Smooth muscle cell (in vitro differentiated cells): ENCODE results near the gene CCDC14. TPM values are rescaled to one million over a fixed set of nuclear protein-coding genes. Genes with fewer than 3 reads are reported as not detected.
A peak's percentile ranks its signal among the peaks of the same experiment; 100 is the strongest.
"Not testable (repeated sequence)": the region's sequence is repeated elsewhere in the genome, so short reads cannot be mapped to it uniquely, and the experiment has no call there.

Experiments used
- DNase-seq: peaks from one replicate; lab custom pipeline; 2025; ENCODE audit not compliant: unreplicated experiment; lab: John Stamatoyannopoulos, UW
- H2AFZ ChIP-seq: fragments of 200-600 bp; sonication (generic); 2 replicates; pipeline ENCODE4 v1.6.0; 2016; ENCODE audit warnings: antibody characterized with exemption, low read depth, mild to moderate bottlenecking
- H3F3A ChIP-seq: fragments of 200-600 bp; sonication (generic); 2 replicates; pipeline ENCODE4 v1.6.0; 2017; ENCODE audit warnings: antibody characterized with exemption, low read depth
- H3K27ac ChIP-seq: fragments of 200-600 bp; sonication (generic); 2 replicates; pipeline ENCODE4 v1.5.1; 2016; ENCODE audit warnings: low read depth, mild to moderate bottlenecking
- H3K27me3 ChIP-seq: fragments of 200-600 bp; sonication (generic); 2 replicates; pipeline ENCODE4 v1.6.1; 2016; ENCODE audit warnings: low read depth, mild to moderate bottlenecking
- H3K36me3 ChIP-seq: fragments of 200-600 bp; sonication (generic); 2 replicates; pipeline ENCODE4 v1.5.1; 2016; ENCODE audit warnings: low read depth
- H3K4me1 ChIP-seq: fragments of 200-600 bp; sonication (generic); 2 replicates; pipeline ENCODE4 v1.5.1; 2016; ENCODE audit warnings: low read depth
- H3K4me2 ChIP-seq: fragments of 200-600 bp; sonication (generic); 2 replicates; pipeline ENCODE4 v1.6.0; 2016; ENCODE audit warnings: mild to moderate bottlenecking
- H3K4me3 ChIP-seq: fragments of 200-600 bp; sonication (generic); 2 replicates; pipeline ENCODE4 v1.5.1; 2016; ENCODE audit warnings: mild to moderate bottlenecking
- H3K79me2 ChIP-seq: fragments of 200-600 bp; sonication (generic); 2 replicates; pipeline ENCODE4 v1.6.0; 2016; ENCODE audit warnings: low read depth, mild to moderate bottlenecking
- H3K9ac ChIP-seq: fragments of 200-600 bp; sonication (generic); 2 replicates; pipeline ENCODE4 v1.6.0; 2016; ENCODE audit warnings: low read depth
- H3K9me3 ChIP-seq: fragments of 200-600 bp; sonication (generic); replicated peaks from 2 replicates; pipeline ENCODE4 v1.5.1; 2016; ENCODE audit warnings: low read depth
- H4K20me1 ChIP-seq: fragments of 200-600 bp; sonication (generic); 2 replicates; pipeline ENCODE4 v1.6.0; 2016; ENCODE audit warnings: low read depth
- CTCF ChIP-seq: fragments of 200-600 bp; sonication (generic); IDR thresholded peaks from 2 replicates; pipeline ENCODE4 v1.5.1; 2017; ENCODE audit warnings: borderline replicate concordance, mild to moderate bottlenecking, antibody characterized with exemption; ENCODE audit not compliant: insufficient read depth, poor library complexity, severe bottlenecking
- WGBS: methylation state at CpG from one replicate; pipeline ENCODE4 v1.1.7; 2016; ENCODE audit warnings: low lambda C conversion rate; 5-methylcytosine and 5-hydroxymethylcytosine counted together
- polyA plus RNA-seq: library from polyadenylated mRNA; unstranded; fragments of >200 nt; fragmentation: Nextera tagmentation; extraction: Ambion mirVana; gene quantifications from 2 replicates; pipeline ENCODE4 v1.2.1, GENCODE V29; 2016
- total RNA-seq: library from RNA; depleted of rRNA; stranded (reverse); fragments of >200 nt; gene quantifications from 2 replicates; pipeline ENCODE4 v1.2.3, GENCODE V29; 2014

Gene CCDC14
- total and polyA plus RNA-seq, 2 experiments from 2014 or later, result 15.4 to 80.9 TPM

DNA sequence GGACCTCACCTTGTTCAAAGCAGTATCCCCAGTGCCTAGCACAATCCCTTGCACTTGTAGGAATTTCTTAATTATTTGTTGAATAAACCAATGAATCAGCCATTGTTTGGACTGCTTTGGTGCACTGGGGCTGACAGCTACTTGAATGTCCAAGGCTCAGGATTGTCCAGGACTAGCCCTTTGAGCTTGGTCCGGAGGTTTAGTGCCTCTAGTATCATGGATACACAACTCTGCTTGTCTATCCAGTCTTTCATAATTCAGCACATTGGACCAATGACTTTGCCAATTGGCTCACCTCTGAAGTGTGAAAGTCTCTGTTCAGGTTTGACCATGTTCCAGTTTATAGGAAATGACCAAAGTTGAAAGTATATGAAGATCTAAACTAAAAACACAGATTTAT is 3.8 kb upstream of the CCDC14 start:
- H2AFZ ChIP-seq, DNase-seq, H3K9ac ChIP-seq, H3K4me2 ChIP-seq, H3K27ac ChIP-seq, H3K36me3 ChIP-seq, H3F3A ChIP-seq, H3K4me1 ChIP-seq, H3K9me3 ChIP-seq, H4K20me1 ChIP-seq, H3K79me2 ChIP-seq, H3K4me3 ChIP-seq: not testable (repeated sequence)
- peaks cover 20% of the 10 kb centered on the region for H3K27me3 ChIP-seq
- WGBS, result 100% methylated on average over 1 of the region's 1 CpG

DNA sequence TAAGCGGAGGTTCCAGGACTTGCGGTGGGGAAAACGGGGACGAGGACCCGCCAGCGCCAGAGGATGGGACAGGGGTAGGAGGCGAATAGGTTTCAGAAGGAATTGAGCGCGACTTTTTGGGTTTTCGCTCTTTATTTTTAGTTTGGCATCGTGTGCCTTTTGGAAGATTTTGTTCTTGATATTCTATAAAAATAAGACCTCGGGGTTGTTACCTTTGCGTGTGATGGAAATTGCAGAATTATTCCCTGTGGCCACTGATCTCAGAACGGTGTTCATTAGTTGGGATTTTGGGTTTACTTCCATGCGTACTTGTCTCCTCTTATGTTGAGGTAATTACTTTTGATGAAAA is 453 bp upstream of the CCDC14 start:
- H3F3A ChIP-seq, result no peaks in the 10 kb centered on the region
- no peaks in the 10 kb centered on the region for H3K27me3 ChIP-seq
- H2AFZ ChIP-seq, result peak overlapping the region; percentile 89
- no peak overlapping the region for H3K9ac ChIP-seq
- DNase-seq, result no peak
- no peaks in the 10 kb centered on the region for H3K9me3 ChIP-seq
- H3K4me2 ChIP-seq, result peak overlapping the region; percentile 89
- no peak for TF ChIP-seq CTCF
- peaks cover 17% of the 10 kb centered on the region for H3K79me2 ChIP-seq
- H3K36me3 ChIP-seq, result peaks cover under 1% of the 10 kb centered on the region
- H3K27ac ChIP-seq, result peak overlapping the region; percentile 71
- H3K4me3 ChIP-seq, result peak overlapping the region; percentile 65
- H4K20me1 ChIP-seq, result no peaks in the 10 kb centered on the region
- WGBS, result 4% methylated on average over 15 of the region's 15 CpGs
- peaks cover 14% of the 10 kb centered on the region for H3K4me1 ChIP-seq

GRCh38 chr3:123953735-123954134 is 7.3 kb downstream of the CCDC14 start:
- H3K4me3 ChIP-seq, result no peak overlapping the region
- no peak for TF ChIP-seq CTCF
- H4K20me1 ChIP-seq, result no peaks in the 10 kb centered on the region
- no peak overlapping the region for H2AFZ ChIP-seq
- no peak overlapping the region for H3K4me2 ChIP-seq
- peaks cover 18% of the 10 kb centered on the region for H3K36me3 ChIP-seq
- H3K9ac ChIP-seq, result no peak overlapping the region
- H3K9me3 ChIP-seq, result no peaks in the 10 kb centered on the region
- peaks cover 3% of the 10 kb centered on the region for H3K4me1 ChIP-seq
- H3K27ac ChIP-seq, result no peak overlapping the region
- H3F3A ChIP-seq, result peaks cover 3% of the 10 kb centered on the region
- no peaks in the 10 kb centered on the region for H3K27me3 ChIP-seq
- peaks cover 5% of the 10 kb centered on the region for H3K79me2 ChIP-seq
- WGBS, result 93% methylated on average over 4 of the region's 4 CpGs
- DNase-seq, result no peak

GRCh38 chr3:123952844-123953520 is 8.0 kb downstream of the CCDC14 start:
- H3K4me2 ChIP-seq, result no peak overlapping the region

More at GRCh38 chr3:123952844-123953520, 8.0 kb downstream of the CCDC14 start:
- Histone ChIP-seq H3K9me3 (no peaks in the 10 kb centered on the region), H3K27me3 (no peaks in the 10 kb centered on the region), H3K4me1 (no peaks in the 10 kb centered on the region), H3K27ac (no peak overlapping the region), H2AFZ (no peak overlapping the region), H3K4me3 (no peak overlapping the region), H3K36me3 (peaks cover 18% of the 10 kb centered on the region), H3F3A (peaks cover 3% of the 10 kb centered on the region), H3K9ac (no peak overlapping the region), H4K20me1 (no peaks in the 10 kb centered on the region), H3K79me2 (no peaks in the 10 kb centered on the region)
- no peak for TF ChIP-seq CTCF
- 93% methylated on average over 4 of the region's 4 CpGs for WGBS
- no peak for DNase-seq
